Stimulated activated CD4-positive, alpha-beta T cell treated with anti-CD3 and anti-CD28 coated beads, Interleukin-2, amount 100 ng/mL, for 24 hours (primary cell): Measurements from ENCODE around the gene ZCCHC24.

Experiments
- DNase-seq, 2 donors: peaks; one replicate each; pipeline ENCODE4 v3.0.0-alpha.2; 2020

Gene ZCCHC24

DNA sequence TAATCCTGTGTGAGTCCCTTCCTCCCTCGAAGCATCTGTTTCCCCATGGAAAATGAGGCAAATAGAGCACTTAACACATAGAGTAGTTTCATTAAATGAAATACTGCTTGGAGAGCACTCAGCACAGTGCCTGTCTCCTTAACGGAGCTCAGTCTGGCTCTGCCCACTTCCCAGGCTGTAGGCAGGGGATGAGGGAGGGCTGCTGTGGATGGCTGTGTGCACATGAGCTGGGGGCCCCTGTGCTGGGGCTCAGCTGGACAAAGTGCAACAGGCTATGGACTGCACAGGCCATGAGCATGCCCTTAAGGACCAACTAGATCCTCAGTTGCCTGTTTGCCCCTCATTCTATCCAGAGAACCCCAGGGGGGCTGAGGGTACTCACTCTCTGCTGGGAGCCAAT lies 14.5 kb downstream of the ZCCHC24 start:
- DNase-seq = no peak

- DNase-seq = no peak
Observed at GRCh38 chr10:79430325-79430905, 15.0 kb downstream of the ZCCHC24 start.

DNA sequence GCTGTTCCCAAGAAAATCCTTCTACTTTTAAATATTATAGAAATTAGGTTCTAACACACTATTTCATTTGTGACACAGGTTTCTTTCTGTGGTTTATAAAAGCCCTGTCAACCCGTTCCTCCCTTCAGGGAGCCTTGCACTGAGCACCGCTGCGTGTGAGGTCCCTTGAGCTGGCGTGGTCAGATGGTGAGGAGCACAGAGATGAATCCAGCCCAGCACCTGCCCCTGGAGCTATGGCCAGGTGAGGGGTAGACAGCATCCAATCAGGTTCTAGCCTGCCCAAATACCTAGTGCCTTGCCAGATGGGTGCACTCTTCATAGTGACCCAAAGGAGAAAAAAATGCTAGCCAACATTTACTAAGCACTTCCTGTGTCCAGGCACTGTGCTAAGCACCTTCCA lies 15.7 kb downstream of the ZCCHC24 start:
- DNase-seq = no peak

- no peak for DNase-seq
Observed at GRCh38 chr10:79427965-79428364, 17.5 kb downstream of the ZCCHC24 start.

GRCh38 chr10:79425074-79425532 lies 20.3 kb downstream of the ZCCHC24 start:
- DNase-seq = no peak

GRCh38 chr10:79424221-79425073 lies 21.0 kb downstream of the ZCCHC24 start:
- no peak for DNase-seq

- no peak for DNase-seq
Observed at GRCh38 chr10:79422178-79422892, 23.1 kb downstream of the ZCCHC24 start.

DNA sequence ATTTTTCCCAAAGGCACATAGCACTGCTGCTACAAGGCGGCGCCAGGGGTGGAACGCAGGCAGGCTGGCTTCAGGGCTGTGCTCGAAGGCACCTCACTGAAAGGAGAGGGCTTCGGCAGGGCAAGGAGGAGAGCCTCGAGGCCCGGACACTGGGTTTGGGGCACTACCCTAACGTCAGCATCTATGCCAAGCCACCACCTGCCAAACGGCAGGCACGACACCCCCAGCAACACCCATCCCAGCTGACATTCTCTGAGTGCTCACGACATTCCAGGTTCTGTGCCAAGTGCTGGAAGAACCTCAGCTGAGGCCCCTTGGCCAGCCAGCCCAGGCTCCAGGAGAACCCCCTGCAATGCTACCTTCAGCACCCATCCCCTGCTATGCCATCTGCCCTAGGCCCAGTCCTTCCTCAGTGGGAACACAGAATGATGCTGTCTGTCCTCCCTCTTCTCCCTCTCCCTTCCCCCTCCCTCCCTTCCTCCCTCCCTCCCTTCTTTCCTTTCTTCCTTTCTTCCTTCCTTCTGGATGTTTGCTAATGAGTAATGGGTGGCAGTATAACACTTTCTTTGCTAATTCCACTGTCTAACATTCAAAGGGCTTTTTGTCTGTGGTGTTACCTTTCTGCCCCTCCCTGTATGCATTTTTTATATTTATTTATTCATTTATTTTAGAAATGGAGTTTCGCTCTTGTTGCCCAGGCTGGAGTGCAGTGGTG lies 24.3 kb downstream of the ZCCHC24 start:
- no peak for DNase-seq

DNA sequence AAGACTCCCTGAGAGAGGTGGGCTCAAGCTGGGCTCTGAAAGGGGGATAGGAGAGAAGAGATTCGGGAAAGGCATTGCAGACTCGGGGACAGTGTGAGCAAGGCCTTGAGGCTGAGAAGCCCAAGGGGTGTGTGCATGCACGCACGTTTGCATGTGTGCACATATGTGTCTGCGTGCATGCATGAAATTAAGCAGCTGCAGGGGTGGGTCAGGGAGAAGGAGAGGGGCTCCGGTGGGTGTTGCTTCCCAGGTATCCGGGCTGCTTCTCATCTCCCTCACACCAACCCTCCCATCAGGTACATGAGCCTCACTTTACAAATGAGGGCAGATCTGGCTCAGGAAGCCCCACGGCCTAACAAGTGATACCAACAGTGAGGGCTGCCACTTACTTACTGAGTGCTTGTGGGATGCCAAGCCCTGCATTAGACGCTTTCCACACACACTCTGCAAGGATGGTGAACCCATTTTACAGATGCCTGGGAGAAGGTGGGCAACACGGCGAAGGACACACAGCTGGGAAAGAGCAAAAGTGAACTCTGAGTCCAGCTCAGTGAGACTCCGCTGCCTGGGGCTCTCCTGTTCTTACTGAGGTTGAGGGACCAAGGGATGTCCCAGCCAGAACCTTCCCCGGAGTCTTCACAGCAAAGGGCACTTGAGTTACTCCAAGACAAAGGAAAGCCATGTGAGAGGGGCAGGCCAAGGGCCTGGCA lies 26.4 kb downstream of the ZCCHC24 start:
- no peak for DNase-seq

- DNase-seq = no peak
Observed at GRCh38 chr10:79418274-79418673, 27.1 kb downstream of the ZCCHC24 start.

- no peak for DNase-seq
Observed at GRCh38 chr10:79417731-79418130, 27.7 kb downstream of the ZCCHC24 start.

DNA sequence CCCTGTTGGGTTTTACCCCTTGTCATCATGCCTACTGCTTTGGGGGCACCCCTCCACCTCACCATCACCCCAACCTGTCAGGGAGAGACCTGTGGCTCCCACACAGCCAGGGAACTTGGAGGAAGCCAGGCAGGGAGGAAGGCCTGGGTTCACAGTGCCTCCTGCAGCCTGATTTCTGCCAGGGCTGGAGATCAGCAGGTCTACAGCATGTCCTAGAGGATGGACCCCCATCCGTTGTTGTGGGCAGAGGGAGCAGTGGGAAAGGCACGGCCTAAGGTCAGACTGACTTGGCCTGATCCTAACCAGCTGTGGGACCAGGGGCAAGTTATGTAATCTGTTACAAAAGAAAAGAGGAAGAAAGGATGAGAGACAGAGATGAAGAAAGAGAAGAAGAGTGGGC lies 28.2 kb downstream of the ZCCHC24 start:
- no peak for DNase-seq

GRCh38 chr10:79416578-79417255 lies 28.7 kb downstream of the ZCCHC24 start:
- no peak for DNase-seq

GRCh38 chr10:79415736-79416577 lies 29.5 kb downstream of the ZCCHC24 start:
- no peak for DNase-seq

DNA sequence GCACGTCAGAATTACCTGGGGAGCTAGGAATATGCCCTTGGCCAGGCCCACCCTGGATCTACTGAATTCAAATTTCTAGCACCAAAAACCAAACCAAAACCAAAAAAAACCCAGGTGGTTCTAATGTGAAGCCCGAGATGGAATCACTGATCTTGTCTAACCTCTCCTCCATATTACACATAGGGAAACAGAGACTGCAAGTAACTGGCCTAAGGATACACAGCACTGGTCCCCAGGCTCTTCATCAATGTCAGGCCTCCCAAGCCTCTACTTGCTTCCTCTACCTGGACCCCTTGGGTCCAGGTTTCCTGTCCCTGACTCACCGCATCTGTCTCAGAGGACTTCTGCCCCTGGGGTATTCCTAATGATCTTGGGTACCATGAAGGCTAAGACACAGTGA lies 30.7 kb downstream of the ZCCHC24 start:
- no peak for DNase-seq

DNA sequence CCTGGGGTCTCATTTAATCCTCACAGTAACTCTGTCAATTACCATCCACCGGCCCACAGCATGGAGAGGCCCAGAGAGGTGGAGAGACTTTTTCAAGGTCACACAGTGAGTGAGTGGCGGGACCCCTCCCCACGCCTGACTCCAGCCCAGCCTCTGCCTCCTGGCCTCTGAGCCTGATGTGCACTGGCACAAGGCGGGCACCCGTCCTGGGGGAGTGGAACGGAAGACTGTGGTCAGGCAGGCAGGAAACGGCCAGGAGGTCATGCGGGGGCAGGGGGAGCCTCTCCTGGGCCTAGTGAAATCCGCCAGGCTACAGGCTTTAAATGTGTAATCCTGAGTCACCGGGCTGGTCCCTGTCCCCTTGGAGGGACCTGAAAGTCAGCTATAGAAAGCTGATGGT lies 32.2 kb downstream of the ZCCHC24 start:
- DNase-seq = peak in 1 of 2 donors; percentile 14

- no peak for DNase-seq
Observed at GRCh38 chr10:79412516-79412915, 32.9 kb downstream of the ZCCHC24 start.

DNA sequence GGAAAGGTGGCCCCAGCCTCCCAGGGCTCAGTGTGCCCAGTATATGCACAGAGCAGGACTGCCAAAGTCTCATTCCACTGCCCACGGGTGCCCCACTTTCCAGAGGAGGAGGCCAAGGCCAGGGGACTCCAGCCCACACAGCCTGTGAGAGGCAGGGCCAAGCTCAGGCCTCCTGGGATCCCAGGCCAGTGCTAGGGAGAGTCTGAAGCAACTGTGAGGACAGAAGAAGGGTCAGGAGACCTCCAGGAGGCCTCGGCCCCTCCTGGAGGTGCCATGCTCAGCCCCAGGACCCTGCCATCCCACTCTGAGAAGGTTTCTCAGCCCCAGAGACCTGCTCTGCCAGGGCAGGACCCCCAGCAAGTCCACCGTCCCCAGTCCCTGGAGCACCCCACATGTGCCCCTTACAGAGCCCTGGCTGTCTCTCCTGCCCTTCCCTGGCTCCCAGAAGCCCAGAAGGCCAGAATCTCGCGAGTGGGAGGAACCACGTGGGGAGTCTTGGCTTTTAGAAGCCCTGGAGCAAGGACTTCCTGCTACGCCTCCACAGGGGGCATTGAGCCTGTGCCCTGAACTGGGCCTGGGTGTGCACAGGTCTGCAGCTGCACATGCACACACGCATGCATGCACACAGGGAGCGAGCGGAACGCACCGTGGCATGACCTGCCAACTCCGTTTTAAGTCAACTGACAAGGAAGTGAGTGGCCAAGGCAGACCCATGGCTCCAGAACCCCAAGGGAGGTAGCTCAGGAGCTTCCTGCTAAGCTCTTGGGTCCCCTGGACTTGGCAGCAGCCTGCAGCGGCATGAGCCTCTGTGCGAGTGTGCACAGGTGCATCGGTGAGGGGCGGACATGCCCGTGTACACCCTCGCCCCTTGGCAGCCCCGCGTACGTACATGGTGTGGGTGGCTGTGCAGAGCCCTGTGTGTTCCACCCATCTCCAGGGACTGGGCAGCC lies 33.6 kb downstream of the ZCCHC24 start:
- DNase-seq = no peak

DNA sequence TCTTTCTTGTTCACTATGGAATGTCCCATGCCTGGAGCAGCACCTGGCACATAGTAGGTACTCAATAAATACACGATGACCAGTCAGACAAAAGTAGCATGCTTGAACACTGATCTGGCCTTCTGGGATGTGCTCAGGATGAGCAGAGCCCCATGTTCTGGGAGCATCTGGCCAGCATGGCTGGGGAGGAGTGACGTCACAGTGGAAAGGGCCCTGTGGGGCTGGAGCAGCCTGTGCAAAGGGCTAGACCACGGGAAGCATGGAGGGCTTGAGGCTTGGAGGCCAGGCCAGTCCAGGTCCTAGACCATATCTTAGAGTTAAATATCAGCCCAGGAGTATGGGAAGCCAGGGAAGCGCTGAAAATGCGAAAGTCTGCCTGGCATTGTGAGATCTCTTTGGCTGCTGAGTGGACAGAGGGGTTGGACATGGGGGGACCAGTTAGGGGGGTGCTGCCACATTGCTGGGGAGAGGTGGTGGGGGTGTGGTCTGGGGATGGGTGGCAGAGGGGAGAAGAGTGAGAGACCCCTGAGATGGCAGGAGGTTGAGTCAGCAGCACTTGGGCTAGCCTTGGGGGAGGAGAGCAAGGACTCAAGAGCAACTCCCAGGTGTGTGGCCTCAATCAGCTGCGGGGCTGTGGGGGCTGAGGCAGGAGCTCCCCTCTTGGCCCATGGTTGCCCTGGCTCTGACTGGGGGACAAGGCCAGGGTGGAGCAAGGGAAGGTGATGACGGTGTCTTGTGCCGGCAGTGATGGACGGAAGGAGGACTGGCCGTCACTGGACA lies 34.9 kb downstream of the ZCCHC24 start:
- no peak for DNase-seq
